Stimulated activated CD4-positive, alpha-beta T cell treated with anti-CD3 and anti-CD28 coated beads, Interleukin-1b, Interleukin-23, amount 100 ng/mL, for 4 hours (primary cell): ENCODE results near the gene TSPAN5.

Source experiments
- DNase-seq, 2 donors: peaks; one replicate each; pipeline ENCODE4 v3.0.0-alpha.2; 2020; ENCODE audit warnings: low read depth in 2 of 2

The TSPAN5 gene

DNA sequence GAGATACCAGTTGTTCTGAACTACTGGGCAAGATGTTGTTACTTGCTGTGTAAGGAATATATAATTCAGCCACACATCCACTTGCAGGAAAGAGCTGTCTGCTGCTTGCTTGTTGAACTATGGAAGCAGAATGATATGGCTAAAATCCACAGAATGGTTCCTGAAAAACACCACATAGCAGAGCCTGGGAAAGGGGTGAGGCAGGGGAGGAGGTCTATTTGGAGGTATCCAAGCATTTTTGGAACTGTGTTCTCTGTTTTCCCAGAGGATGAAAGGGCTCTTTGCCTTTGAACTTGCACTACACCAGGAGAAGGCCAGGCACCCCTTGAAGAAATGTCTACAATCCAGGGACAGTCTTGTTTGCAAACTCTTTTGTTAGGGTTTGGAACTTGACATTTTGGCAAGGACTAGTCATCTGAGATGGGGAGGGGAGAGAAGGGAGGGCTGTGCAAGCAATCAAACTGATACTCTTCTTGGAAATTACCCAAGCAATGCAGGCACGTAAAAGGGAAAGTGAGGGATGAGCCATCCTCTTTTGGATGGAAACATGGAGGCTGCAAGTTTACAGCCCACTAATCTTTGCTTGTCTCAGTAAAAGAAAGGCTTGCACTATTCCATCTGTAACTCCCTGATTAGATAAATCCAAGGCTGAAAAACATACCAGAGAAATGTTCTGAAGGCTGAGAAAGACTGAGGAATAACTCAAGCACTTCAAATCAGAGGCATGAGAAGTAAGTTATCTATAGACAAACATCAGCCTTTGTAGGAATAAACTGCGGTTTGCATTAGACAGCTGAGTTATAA, 141.0 kb downstream of the TSPAN5 start:
- DNase-seq = no peak

DNA sequence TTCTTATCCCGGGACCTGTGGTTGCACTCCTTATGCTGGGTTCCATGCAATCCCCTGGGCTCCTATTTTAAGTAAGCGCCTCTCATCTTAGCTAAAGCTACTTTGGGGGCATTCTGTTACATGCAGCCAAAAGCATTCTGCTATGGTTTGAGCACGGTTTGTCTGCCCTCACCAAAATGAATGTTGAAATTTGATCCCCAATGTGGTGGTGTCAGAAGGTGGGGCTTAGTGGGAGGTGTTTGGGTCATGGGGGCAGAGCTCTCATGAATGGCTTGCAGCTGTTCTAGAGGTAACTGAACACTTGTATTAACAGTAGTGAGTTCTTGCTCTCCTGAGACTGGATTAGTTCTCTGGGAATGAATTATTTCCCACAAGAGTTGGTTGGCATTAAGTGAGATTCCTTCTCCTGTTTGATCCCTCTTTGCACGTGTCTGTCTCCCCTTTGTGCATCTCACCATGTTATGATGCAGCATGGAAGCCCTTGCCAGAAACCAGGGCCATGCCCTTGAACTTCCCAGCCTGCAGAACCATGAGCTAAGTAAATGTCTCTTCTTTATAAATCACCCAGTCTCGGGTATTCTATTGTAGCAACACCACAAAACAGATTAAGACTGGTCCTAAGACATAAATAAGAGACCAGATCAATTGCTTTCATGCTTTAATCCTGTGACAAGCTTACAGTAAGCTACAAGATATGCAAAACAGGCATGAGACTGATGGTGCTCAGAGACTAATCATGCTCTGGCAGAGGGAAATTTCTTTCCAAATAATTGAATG, 141.8 kb downstream of the TSPAN5 start:
- DNase-seq = no peak

DNA sequence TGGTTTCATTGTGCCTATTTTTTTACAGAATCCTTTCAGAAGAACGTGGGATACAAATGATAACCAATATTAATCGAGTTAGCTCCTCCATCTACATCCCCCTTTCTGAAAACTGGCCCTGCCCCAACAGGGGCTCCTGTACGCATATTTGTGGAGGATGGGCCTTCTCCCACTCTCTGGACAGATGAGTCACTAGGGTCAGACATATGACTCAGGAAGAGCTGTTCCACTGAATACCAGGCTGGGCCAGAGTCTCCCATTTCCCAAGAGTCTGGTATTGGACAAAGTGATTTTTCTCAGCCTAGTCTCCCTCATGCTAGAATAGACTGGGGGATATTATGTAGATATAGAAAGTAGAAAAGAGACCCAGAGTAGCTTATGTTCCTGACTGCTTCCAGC, 142.4 kb downstream of the TSPAN5 start:
- DNase-seq = no peak

DNA sequence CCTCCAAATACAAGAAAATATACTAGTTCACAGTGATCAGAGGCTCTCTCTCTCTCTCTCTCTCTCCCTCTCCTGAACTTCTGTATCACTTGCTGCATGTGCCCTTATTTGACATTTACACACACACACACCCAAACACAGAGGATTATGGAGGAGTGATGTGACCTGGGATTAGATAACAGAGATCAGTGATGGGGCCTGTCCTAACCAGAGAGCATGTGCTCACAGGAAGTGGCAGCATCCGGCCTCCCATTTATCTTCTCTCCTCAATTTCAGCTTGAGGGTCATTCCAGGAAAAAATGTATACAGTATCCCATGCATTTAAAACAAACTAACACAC, 143.0 kb downstream of the TSPAN5 start:
- no peak for DNase-seq

DNA sequence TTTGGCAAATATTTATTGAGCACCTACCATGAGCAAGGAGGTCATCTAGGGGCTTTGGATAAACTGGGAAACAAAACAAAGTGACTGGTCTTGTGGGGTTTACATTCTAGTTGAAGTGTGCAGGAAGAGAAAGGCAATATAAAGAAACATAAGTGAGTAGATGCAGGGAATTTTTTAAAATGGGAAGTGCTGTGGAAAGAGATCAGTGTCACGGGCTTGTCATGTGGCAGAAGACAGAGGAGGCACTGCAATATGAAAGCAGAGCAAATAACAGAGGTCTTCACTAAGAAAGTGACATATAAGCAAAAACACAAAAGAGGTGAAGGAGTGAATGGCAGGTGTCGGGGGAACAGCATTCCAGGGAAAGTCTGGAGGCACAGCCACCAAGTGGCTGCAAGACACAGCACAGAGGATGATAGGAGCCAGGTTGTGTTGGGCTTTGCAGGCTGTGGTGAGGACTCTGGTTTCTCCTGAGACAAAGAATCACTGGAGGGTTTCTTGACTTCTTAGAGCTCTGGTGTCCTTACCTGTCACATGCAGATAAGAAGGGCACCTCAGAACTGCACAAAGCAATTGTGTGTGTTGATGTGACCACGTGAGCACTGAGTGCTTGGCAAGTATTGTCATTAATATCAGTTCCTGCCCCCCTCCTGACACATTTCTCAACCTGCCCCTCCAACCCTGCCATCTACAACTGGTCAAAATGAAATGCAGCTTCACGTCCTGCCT, 143.5 kb downstream of the TSPAN5 start:
- no peak for DNase-seq

DNA sequence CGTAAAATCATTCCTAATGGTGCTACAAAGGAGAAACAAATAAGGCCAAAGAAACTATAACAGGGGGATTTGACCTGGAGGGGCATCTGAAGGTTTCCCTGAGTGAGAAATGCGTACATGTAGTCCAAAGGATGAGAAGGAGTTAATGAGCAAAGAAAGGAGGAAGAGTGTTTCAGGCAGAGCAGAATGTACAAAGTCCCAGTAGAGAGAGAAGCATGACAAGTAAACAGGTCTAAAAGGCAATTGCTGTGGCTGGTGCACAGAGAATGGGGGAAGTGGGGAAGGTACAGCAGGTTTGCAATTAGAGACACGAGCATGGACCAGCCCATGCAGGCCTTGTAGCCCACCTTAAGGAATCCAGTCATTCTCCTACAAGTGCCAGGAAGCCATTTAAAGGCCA, 145.5 kb downstream of the TSPAN5 start:
- no peak for DNase-seq

DNA sequence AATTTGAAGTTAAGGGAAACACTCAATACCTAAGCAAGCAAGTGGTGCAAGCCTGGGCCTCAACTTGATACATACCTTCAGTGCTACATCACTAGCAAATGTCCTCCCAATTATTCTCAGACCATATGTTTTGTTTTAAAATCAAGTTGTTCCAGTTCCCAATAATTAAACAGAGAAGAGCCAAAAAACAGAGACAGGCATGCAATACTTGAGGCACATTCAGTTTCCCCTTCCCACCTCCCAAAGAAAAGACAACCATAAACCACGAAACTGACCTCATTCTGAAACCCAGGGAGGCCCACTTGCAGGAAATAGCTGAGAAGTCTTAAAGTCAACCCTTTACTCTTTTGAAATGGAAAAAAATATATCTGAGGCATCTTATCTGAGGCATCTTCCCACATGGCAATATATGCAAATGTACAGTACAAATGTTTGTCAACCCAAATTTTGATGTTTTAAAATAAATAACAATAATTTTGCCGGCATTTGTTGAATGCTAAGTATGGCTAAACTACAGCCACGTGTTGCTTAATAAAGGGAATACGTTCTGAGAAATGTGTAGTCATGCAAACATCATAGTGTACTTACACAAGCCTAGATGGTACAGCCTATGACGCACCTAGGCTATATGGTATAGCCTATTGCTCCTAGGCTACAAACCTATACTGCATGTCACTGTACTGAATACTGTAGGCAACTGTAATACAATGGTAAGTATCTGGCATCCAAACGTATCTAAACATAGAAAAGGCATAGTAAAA, 147.5 kb downstream of the TSPAN5 start:
- no peak for DNase-seq

DNA sequence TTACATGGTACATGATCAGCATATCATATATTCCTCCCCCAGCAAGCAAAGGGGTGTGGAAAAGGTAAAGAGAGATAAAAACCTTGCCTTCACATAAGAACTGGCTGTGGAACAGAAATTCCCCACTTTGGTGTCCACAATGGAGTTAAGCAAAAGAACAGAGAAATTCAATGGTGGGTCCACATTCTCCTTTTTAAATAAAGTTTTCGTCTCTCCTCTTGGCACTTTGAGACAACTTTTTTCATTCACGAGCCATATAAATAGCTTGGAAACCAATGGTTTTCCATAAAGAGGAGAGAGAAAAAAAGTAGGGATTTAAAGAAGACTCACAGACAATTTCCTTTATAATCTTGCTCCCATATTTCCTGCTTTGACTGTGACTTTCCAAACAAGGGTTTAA, 148.1 kb downstream of the TSPAN5 start:
- no peak for DNase-seq

DNA sequence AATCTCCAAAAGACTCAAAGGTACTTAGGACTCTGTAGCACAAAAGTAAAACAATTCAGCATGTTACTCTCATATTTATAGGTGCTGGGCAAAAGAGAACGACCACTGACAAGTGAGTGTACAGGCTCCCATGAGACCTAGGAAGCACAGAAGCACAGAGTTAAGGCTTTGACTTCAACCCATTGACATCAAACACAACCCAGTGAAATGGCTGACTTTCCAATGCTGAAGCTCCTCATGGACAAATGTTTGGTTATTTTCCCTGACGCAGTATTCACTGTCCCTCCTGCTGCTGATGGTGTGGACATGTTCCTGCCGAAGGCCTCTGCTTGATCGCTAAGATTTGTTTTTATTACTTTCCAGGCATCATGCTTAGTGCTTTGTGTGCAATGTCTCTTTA, 148.7 kb downstream of the TSPAN5 start:
- DNase-seq = no peak

DNA sequence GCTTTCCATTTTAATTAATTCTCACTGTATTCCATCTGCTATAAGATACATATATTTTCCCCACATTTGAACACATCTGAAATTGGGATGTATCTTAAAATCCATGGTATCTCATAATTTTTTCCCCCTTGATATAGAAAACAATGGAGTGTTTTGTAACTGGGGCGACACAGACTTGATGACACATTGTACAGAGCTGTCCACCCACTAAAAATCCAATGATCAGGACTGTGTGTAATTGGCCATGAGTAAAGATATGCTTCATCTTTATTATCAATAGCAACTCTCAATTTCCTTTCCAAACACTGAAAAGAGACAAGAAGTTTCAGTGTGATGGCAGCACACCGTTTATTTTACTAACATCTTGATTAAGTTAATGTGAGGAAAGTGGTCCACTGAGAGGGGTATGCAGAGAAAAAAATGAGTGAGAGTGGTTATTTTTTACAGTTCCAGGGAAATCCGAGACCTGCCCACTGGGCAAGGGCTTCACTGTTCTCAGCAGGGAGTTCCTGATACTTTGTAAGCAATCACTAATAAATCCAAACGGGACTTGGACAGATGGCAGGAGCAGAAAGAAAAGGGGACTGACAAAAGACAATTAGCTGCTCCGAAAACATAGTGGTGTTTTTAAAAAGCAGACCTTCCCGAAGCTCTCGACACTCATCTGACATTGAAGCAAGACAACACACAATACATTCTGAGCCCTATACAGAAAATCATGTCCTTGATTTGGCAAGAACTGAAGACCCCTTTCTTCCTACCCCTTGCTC, 149.4 kb downstream of the TSPAN5 start:
- DNase-seq = no peak

DNA sequence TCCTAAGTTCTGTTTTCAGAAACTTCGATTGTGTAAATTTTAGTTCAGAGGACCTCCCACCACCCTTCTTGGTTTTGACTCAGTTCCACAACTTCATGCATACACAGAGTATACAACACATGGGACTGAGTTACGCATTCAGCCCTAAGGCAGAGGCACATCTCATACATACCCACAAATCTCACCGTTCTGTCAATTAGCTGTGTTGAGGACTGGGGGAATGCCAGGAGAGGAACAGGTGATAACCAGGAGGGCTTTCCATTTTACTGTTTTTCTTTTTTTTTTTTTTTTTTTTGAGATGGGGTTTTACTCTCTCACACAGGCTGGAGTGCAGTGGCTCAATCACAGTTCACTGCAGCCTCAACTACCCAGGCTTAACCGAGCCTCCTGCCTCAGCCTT, 150.2 kb downstream of the TSPAN5 start:
- no peak for DNase-seq

DNA sequence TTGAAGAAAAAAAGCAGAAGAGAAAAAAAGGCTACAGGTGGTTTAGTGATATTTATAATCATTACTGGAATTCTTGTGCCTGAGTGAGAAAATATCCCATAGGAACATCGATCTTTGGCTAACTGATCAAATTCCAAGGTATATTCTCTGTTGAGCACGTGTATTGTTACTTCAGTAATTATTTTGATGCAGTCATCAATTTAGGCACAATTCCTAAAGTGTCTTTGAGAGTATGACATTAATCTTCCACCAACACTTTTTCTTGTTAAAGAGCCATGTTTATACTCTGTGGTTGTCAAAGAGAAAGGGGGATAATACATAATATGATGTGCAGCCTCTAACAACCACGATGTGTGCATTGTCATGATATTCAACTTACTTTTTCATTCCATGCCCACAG, 151.1 kb downstream of the TSPAN5 start:
- DNase-seq = no peak

DNA sequence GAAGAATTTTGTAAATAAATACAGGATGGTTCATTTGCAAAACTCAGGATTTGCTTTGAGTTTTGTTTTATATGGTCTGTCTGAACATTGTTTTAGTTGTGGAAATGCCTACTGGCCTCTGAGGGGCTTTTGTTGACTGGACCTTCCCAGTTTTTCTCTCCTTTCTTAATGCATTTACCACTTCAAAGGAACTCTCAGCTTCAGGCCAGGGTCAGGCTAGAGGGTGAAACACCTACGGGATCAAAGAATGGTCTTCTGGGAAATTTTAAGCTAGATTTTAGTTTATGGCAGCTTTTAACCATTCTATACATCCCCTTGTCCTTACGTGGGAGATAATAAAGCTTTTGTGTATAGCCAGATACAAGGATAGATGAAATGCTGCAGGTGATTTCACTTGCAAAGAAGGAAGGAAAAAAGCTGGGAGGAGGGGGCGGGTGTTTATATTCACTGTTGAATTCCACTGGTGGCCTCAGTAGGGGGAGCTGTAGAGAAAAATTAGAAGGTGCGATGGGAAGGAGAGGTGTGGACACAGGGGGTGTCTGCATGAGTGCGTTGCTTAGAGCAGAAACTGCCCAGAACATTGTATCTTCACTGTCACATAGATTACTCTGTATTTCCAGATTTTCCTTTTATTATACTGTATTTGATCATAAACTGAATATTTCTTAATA, 151.8 kb downstream of the TSPAN5 start:
- DNase-seq = no peak

DNA sequence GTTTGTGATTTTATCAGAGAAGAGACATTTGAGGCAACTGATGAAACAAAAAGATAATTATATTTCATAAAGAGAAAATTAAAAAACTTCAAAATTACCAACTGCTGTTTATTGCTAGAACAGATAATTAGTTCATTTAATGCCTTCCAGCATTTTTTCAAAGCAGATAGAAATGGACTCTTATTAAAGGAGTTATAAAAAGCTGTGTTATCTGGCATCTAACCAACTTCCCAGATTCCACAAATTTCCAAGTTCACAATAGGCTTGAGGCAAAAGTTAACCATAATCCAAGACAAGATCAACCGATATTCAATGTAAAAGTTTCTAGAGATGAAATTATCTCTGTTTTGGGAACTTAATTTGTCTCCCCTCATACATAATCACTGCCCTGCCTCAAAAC, 152.4 kb downstream of the TSPAN5 start:
- DNase-seq = no peak

DNA sequence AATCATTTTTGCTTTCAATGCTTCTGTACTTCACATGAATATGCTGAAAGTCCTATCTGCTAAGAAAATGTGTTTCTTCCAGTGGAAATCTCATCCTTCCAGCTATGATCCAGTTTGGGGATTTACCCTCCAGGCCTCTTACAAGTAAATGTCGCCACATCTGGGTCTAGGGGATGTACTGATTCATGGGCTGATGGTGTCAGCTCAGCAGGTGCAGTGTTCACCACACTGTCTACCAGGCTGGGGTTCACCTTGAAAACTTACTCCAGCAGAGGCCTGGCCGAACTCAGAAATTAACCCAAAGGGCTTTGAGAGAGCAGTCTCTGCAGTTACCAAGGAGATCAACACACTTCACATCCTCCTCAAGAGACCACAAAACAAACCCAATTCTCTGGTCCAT, 154.3 kb downstream of the TSPAN5 start:
- DNase-seq = no peak

DNA sequence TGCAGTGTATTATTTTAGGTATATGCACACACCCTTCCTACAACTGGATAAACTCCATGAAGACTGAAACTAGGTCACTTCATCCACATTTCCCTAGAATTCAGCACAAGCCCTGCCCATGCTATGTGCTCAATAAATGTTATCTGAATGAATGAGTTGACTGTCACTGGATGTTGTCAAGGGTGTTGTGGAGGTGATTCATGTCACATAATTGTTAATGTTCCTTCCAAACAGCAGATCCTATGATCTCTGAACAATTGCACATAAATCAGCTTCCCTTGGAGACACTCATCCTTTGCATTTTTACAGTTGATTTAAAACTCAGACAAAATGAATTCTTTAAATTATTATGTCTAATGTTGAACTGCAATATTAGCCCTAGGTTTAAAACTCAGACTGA, 154.7 kb downstream of the TSPAN5 start:
- DNase-seq = no peak

DNA sequence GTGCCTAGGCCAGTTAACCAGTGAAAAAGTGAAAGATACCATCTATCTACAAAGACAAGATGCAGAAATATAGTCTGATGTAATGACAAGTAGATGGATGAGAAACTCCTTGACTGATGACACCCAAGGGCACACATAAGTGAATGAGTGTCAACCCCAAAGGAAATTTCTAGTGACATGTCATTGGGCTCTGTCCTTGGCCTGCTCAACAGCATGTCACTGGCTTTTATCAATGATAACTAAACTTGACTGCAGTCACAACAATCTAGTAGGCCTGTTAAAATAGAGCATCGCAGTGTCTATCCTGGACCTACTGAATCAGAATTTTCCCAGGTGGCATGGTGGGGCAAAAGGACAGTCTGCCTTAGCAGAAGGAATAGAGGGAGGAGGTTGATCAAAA, 155.8 kb downstream of the TSPAN5 start:
- no peak for DNase-seq

DNA sequence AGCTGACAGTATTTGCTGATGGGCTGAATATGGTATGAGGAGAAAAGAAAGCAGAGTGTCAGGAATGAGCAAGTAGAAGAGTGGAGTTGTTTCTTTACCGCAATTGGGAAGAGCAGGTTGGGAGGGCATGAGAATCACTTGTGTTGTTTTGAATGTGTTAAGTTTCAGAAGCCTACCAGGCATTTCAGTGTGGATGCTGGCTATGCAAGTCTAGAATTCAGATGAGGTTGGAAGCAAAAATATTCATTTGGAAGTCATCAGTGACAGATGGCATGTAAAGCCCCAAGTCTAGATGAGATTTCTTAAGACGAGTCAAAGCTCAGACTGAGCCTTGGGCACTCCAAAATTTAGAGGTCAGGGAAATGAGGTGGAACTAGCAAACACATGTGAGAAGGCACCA, 156.4 kb downstream of the TSPAN5 start:
- DNase-seq = no peak

DNA sequence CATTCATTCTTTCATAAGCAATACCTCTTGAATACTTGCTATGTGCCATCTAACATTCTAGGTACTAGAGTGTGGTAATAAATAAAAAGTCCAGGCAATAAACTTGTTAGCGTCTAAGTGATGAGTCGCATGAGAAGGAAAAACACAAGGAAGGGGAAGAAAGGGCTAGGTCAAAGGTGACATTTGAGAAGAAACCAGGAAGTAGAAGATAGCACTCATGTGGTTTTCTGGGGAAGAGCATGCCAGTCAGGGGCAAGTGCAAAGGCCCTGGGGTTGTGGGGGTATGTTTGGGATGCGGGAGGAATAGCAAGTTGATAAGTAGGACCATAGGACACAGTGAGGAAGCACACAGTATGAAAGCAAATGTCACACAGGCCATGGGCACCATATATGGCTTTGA, 157.0 kb downstream of the TSPAN5 start:
- no peak for DNase-seq

DNA sequence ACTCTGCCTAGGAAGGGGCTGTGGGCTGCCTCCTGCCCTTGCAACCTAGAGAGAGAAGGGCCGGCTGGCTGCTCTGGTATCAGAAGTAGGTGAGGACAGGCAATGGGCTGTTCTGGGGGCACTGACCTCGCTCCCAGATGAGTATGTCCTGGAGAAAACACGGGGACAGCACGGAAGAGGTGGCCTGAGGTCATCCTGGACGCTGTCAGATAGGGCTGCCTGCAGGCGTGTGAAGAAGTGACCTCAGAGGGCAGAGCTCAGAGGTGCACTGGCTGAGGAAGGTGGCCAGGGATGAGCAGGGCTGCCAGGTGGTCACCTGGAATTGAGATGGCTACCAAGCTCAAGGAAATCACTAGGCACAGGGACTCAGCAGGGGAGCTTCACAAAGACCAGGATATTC, 159.6 kb downstream of the TSPAN5 start:
- DNase-seq = no peak
